Measurements from ENCODE around the gene BSN.
A peak's percentile ranks its signal among the peaks of the same experiment; 100 is the strongest.

Gene BSN

GRCh38 chr3:49600781-49601180, 46.5 kb downstream of the BSN start:
- TF ChIP-seq, protein P1, sequence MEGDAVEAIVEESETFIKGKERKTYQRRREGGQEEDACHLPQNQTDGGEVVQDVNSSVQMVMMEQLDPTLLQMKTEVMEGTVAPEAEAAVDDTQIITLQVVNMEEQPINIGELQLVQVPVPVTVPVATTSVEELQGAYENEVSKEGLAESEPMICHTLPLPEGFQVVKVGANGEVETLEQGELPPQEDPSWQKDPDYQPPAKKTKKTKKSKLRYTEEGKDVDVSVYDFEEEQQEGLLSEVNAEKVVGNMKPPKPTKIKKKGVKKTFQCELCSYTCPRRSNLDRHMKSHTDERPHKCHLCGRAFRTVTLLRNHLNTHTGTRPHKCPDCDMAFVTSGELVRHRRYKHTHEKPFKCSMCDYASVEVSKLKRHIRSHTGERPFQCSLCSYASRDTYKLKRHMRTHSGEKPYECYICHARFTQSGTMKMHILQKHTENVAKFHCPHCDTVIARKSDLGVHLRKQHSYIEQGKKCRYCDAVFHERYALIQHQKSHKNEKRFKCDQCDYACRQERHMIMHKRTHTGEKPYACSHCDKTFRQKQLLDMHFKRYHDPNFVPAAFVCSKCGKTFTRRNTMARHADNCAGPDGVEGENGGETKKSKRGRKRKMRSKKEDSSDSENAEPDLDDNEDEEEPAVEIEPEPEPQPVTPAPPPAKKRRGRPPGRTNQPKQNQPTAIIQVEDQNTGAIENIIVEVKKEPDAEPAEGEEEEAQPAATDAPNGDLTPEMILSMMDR (conservative IDR thresholded peaks at IDR 0.05; ENCODE audit: control insufficient read depth, insufficient read depth, low read depth, low read length), result no peak
- H3K4me3 ChIP-seq (ENCODE audit: control insufficient read depth, low read depth, low read length), result no peak overlapping the region
- no peak for DNase-seq (ENCODE audit: low read depth)

DNA sequence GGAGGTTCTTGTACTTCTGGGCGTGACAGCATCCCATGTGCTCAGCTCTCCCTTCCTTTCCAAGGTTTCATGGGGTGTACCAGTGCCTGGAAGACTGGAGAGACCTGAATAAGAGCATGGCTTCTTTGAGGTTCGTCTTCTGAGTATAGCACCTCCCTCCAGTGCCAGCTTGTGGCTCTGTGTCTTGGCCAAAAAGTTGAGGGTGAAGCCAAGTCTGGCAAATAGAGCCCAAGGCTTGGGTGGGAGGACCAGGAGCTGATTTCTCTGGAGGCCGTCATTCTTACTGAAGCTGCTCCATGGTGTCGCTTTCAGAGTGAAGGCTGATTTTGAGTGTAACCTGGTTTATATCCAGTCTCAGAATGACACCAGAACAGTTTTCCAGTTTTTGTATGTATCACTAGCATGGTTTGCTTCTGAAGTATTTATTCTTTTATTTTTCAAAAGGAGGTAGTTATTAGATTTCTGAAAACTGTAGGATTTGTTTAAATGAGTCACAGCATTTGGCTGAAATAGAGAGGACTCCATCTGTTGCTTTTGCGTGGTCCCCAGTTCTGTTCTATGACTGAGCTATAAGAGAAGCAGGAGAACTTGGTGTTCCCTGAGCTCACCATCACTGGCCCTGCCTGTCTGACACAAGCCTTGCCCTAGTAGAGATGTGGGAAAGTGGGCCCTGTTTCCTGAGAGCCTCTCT, 47.2 kb downstream of the BSN start:
- H3K4me3 ChIP-seq (ENCODE audit: control insufficient read depth, low read depth, low read length), result no peak overlapping the region
- DNase-seq (ENCODE audit: low read depth), result no peak
- TF ChIP-seq, protein P1 (conservative IDR thresholded peaks at IDR 0.05; ENCODE audit: control insufficient read depth, insufficient read depth, low read depth, low read length), result no peak

GRCh38 chr3:49602049-49602554, 47.8 kb downstream of the BSN start:
- H3K4me3 ChIP-seq (ENCODE audit: control insufficient read depth, low read depth, low read length), result no peak overlapping the region
- DNase-seq (ENCODE audit: low read depth), result no peak
- TF ChIP-seq, protein P1 (conservative IDR thresholded peaks at IDR 0.05; ENCODE audit: control insufficient read depth, insufficient read depth, low read depth, low read length), result no peak

- TF ChIP-seq, protein P1 (conservative IDR thresholded peaks at IDR 0.05; ENCODE audit: control insufficient read depth, insufficient read depth, low read depth, low read length), result no peak
- no peak for DNase-seq (ENCODE audit: low read depth)
- H3K4me3 ChIP-seq (ENCODE audit: control insufficient read depth, low read depth, low read length), result no peak overlapping the region
These were observed 48.7 kb downstream of the BSN start for GRCh38 chr3:49602877-49603411.

- TF ChIP-seq, protein P1 (conservative IDR thresholded peaks at IDR 0.05; ENCODE audit: control insufficient read depth, insufficient read depth, low read depth, low read length), result no peak
- DNase-seq (ENCODE audit: low read depth), result no peak
- no peak overlapping the region for H3K4me3 ChIP-seq (ENCODE audit: control insufficient read depth, low read depth, low read length)
These were observed 52.1 kb downstream of the BSN start for GRCh38 chr3:49606427-49606826.

DNA sequence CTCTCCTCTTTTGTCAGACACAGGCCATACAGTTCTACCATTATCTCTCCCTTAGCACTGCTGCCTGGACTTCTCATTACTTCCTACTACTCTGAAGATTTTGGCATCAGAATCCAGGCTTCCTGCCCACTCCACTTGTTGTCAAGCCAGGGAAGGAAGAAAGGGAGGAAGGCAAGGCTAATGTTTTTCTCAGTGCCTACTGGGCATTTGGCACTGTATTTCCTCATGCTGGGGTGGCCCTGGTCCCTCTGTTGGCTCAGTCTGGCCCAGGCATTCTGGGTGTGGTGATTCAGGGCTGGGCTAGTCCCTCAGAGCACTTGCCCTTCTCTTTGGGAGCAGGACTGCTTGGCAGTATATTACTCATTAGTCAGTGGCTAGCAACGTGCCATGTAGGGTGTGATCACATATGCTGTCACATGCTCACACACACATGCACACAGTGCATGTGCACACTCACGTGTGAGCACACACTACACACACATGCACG, 52.9 kb downstream of the BSN start:
- TF ChIP-seq, protein P1 (conservative IDR thresholded peaks at IDR 0.05; ENCODE audit: control insufficient read depth, insufficient read depth, low read depth, low read length), result no peak
- no peak overlapping the region for H3K4me3 ChIP-seq (ENCODE audit: control insufficient read depth, low read depth, low read length)
- DNase-seq (ENCODE audit: low read depth), result peak; percentile 18

Measured in fibroblast of mammary gland (primary cell).